Astrocyte of the cerebellum (primary cell): ENCODE results near the gene GALNT10.

Experiments
- DNase-seq: peaks from one replicate; pipeline ENCODE4 v3.0.0-alpha.2; 2011; ENCODE audit warnings: low read depth
- H3K4me3 ChIP-seq: 2 replicates; pipeline ENCODE4 v1.5.1; 2011; ENCODE audit warnings: mild to moderate bottlenecking, low read depth, low read length, moderate library complexity
- CTCF ChIP-seq: IDR thresholded peaks from 2 replicates; pipeline ENCODE4 v1.5.1; 2012; ENCODE audit warnings: low read length, low read depth, moderate library complexity, mild to moderate bottlenecking; ENCODE audit errors: missing control alignments
- in situ Hi-C: cut with HindIII; loops from 2 replicates; pipeline ENCODE4 v1.10.0; 2017; ENCODE audit warnings: low sequenced_read_pairs

The GALNT10 gene

GRCh38 chr5:154384480-154385235 is 194.1 kb downstream of the GALNT10 start:
- in situ Hi-C loops: no loop called here
- H3K4me3 ChIP-seq: no peak overlapping the region
- TF ChIP-seq CTCF: no peak
- DNase-seq: no peak

GRCh38 chr5:154385236-154385512 is 194.6 kb downstream of the GALNT10 start:
- no peak for DNase-seq
- no peak for TF ChIP-seq CTCF
- in situ Hi-C loops: no loop called here
- no peak overlapping the region for H3K4me3 ChIP-seq

GRCh38 chr5:154386952-154387629 is 196.6 kb downstream of the GALNT10 start:
- in situ Hi-C loops: no loop called here
- no peak overlapping the region for H3K4me3 ChIP-seq
- no peak for DNase-seq
- no peak for TF ChIP-seq CTCF

- TF ChIP-seq CTCF: no peak
- H3K4me3 ChIP-seq: no peak overlapping the region
- in situ Hi-C loops: no loop called here
- DNase-seq: no peak
These were observed 198.3 kb downstream of the GALNT10 start for GRCh38 chr5:154388842-154389241.

- no peak for DNase-seq
- in situ Hi-C loops: no loop called here
- H3K4me3 ChIP-seq: no peak overlapping the region
- no peak for TF ChIP-seq CTCF
These were observed 199.6 kb downstream of the GALNT10 start for GRCh38 chr5:154390096-154390495.

- TF ChIP-seq CTCF: no peak
- in situ Hi-C loops: no loop called here
- DNase-seq: no peak
- H3K4me3 ChIP-seq: no peak overlapping the region
These were observed 200.3 kb downstream of the GALNT10 start for GRCh38 chr5:154390746-154391359.
